Measurements from ENCODE around the gene SORCS3.

SORCS3 gene

GRCh38 chr10:105023211-105024111, 382.4 kb downstream of the SORCS3 start:
- DNase-seq, result peak; percentile 16 to 65

GRCh38 chr10:105024184-105024583, 383.1 kb downstream of the SORCS3 start:
- DNase-seq, result no peak

- DNase-seq, result no peak
Observed at GRCh38 chr10:105025092-105025491, 384.0 kb downstream of the SORCS3 start.

- DNase-seq, result no peak
Observed at GRCh38 chr10:105026566-105026965, 385.5 kb downstream of the SORCS3 start.

DNA sequence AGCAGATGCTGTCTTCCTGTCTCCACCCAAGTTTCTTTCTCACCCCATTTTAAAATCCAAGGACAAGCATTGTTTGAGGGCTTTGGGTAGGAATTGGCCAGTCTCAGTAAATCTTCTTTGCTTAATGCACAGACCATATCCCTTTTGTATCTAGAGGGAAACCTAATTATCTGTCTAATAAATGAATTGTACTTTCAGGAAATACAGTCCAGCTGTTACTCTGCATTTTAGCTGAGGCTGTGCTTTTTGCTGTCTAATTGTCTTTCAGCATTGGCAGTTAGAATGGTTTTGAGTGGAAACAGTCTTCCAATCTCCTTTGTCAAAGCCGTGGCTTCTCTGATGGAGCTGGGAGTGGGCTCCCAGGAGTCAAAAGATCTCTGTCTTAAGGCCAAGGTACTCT, 388.2 kb downstream of the SORCS3 start:
- DNase-seq, result no peak

- DNase-seq, result no peak
Observed at GRCh38 chr10:105037022-105037421, 395.9 kb downstream of the SORCS3 start.

DNA sequence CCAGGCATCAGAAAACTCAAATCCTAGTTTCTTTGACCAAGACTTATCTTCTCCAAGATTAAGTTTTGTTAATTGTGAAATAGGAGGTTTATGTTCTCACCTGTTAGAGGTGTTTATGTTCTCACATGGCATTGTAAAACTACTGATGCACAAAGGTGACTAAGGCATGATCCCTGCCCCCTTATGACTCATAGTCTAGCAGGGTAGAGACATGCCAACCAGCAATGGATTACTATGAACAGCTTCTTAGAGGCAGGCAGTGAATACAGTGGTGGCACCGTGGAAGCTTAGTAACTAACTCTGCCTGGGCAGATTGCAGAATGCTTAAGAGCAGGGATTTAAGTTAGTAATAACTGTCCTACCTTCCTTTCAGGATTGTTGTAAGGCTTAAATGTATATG, 400.9 kb downstream of the SORCS3 start:
- DNase-seq, result no peak

DNA sequence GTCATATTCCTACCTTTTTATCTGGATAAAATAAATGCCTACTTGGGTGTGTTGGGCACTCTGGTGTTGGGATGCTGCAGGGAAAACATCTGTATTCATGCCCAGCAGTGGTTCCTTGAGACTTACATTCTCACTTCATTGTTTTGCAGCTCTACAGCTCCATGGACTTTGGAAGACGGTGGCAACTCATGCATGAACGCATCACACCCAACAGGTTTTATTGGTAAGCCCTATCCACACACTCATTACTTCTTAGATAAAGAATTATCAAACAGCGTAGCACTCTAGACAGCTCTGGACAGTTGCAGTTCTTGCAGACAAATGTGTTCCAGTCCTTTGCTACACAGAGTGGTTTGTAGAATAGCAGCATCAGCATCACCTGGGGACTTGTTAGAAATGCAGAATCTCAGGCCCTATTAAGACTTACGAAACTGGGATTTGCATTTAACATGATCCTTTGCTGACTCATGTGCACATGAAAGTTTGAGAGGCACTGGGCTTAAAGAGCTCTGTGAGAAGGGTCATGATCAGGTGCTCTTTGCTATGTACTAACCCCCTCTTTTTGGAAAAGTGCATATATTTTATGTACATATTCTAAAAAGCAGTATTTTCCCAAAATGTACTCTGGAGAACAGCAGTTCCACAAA, 401.9 kb downstream of the SORCS3 start:
- no peak for DNase-seq

GRCh38 chr10:105044902-105045301, 403.8 kb downstream of the SORCS3 start:
- no peak for DNase-seq

- no peak for DNase-seq
Observed at GRCh38 chr10:105056413-105056812, 415.3 kb downstream of the SORCS3 start.

DNA sequence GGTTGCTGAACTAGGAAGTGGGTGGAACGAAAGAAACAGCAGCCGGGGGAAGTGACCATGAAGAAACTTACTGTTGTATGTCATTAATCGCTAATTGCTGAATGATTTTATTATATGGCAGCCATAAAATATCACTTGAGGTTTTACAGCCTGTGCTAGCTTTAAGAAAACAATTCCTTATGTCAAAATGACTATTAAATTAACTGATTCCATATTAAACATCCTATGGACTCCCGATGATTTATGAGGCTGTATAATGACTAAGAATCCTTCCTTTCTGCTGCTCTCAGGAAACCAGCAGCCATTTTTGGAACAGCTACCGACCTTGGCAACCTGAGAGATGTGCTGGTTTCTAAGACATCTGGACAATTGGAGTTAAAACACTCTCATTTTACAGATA, 421.9 kb downstream of the SORCS3 start:
- DNase-seq, result no peak

DNA sequence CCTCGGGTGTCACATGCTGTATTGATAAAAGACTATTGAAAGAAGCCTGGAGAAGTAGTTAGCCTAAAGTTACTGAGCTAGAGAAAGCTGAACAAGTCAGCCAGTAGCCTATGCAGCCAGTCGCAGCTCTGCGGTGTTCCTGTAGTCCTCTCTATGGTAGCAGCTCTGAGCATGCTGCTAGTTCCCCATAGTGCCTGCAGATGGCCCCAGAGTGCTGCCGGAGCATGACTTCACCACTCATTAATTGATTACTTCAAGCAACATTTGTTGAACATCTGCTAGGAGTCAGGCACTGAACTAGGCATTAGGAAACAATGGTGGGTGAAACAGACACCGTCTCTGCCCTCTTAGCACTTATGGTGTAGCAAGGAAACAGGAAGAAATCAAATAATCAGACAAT, 422.7 kb downstream of the SORCS3 start:
- peak; percentile 7 to 73 for DNase-seq

DNA sequence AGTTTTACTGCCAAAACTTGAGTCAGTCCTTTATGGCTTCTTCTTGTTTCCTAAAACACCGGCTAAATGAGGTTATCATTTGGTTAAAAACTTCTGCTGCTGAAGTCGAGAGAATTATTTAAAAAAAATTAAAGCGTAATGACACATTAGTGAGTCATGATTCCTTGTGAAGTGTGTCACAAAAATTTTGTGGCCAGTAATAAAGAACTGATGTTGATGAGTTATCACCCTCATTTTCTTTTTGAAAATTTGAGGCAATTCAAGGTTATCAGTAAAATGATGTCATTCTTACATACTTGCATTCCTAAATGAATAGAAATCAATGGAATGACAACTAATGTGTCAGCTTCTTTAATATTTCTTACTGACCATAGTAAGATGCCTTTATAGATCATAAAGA, 427.4 kb downstream of the SORCS3 start:
- DNase-seq, result no peak

- no peak for DNase-seq
Observed at GRCh38 chr10:105070249-105070648, 429.2 kb downstream of the SORCS3 start.

DNA sequence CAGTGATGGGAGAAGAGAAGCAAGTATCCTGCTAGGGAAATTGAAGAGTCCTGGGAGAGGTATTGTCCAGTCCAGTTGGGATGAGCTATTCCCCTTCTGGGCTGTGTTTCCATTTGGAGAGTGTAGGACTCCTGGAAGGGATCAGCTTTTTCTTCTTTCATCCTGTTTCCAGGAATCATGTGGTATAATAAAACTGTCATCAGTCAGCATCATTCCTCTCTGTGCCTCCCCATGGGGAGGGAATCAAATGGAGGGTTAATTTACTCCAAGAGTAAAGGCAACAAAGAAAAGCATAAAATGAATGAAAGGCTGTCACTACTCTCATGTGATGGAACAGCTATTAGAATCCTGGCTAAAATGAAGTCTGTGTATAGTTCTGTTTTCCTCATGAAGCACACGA, 429.9 kb downstream of the SORCS3 start:
- DNase-seq, result peak in 1 of 2 experiments; percentile 0

DNA sequence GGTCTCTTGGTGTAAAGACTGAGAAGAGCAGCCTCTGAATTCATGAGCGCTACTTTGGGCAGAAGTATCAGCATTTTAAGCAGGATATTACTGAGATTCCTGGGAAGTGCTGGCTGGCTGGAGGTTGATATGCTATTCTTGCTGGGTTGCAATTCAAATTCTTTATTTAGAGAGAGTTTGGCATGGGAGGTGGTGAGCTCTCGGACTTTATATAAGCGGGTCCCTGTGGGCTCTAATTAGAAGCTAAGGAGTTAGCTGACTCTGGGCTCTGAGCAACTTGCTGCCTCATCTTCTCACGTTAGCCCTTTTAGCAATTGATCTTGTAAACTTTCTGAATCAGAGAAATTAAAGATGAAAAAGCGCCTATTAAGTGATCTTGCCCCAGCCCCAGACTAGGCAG, 430.9 kb downstream of the SORCS3 start:
- no peak for DNase-seq

DNA sequence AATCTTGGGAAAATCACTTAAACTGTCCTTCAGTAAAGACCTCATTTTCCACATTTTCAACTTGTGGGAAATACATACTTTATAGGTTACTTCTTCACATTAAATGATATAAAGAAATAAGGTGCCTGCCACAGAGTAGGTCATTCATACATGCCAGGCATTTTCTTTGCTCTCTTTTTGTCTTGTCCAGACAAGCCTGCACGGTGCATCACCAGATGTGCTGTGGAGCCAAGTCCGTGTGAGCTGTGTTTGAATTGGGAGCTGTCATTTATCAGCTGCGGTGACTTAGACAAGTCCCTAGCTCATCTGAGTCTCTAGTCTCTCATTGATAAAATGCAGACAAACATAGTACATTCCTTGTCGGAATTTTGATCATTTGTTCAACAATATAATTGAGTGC, 432.9 kb downstream of the SORCS3 start:
- DNase-seq, result no peak

- DNase-seq, result no peak
Observed at GRCh38 chr10:105075031-105075430, 433.9 kb downstream of the SORCS3 start.

DNA sequence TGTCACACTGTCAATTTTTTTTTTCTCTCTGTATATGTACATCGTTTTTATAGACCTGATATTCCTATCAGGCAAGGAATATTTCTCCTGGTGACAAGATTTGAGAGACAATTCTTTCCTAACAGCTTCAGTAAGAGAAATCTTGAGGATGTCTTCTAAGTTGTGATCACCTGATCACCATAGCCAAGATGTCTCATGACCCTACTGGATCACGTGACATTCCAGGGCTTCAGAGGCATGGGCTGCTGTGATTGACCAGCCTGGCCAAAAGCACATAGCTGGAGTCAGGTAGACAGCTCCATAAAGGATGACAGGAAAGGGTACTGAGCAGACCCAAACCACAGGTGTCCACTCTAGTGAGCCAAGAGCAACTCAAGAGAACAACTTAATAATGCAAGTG, 444.9 kb downstream of the SORCS3 start:
- DNase-seq, result no peak

- DNase-seq, result no peak
Observed at GRCh38 chr10:105094048-105094447, 453.0 kb downstream of the SORCS3 start.

DNA sequence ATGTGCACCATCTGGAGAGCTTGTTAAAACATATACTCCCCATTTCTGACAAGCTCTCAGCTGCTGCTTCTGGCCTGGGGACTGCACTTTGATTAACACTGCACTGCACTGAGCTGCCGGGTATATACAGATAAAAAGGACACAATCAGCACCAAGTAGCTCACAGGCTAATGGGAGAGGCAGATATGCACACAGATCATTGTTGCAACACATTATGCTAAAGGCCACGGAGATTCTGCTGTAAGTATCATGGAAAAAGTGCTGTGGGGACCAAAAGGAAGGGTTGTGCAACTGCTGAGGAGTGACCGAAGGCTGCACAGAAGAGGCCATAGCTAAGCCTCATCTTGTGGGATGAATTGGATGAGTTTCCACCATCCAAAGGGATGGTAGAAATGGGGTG, 455.2 kb downstream of the SORCS3 start:
- DNase-seq, result no peak

DNA sequence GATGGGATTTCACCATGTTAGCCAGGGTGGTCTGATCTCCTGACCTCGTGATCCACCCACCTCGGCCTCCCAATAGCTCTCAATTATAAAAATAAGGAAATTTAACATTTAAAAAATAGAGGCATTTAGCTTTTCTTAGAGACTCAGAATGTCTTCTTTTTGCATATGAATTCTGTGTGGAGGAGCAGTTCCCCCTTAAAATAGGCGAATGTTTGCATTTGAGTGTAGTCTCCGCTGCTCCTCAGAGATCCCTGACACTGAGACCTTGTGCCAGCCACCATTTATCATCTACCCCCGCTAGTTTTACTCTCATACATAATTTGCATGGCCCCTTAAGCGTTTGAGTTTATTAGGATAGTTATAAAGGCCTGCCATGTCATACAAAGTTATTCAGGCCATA, 461.9 kb downstream of the SORCS3 start:
- DNase-seq, result no peak

- DNase-seq, result no peak
Observed at GRCh38 chr10:105104297-105104696, 463.2 kb downstream of the SORCS3 start.

- DNase-seq, result no peak
Observed at GRCh38 chr10:105109164-105109563, 468.1 kb downstream of the SORCS3 start.

GRCh38 chr10:105112862-105113261, 471.8 kb downstream of the SORCS3 start:
- no peak for DNase-seq

Data from NCI-H446 (cell line).